ENCODE measurements around the gene VPS13D. TPM values are rescaled to one million over a fixed set of nuclear protein-coding genes. Genes with fewer than 3 reads are reported as not detected.

Gene VPS13D
- total and polyA plus RNA-seq, 2 of the 4 experiments (the other 2 are of a cell fraction), result 9.0 to 16.3 TPM

DNA sequence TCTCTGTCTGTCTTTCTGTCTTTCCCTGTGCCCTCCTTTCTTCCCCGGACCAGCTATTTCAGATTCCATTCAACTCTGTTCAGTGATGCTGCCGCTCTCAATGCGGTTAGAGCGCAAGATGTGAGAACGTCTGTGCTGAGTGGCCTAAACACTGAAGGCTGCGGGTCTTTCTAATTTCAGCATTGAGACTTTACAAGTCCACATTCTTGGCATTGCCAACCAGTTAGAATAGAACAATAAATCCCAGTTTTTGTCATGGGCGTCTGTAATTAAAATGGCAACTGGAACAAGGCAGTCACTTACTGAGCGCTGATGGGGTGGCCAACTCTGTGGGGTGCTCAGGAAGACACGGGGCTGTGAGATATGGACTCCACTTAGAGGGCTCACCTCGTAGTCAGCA is 275.4 kb downstream of the VPS13D start:
- H4K20me1 ChIP-seq (ENCODE audit: insufficient read depth, low read length), result no peaks in the 10 kb centered on the region
- no peak overlapping the region for H3K27ac ChIP-seq (ENCODE audit: insufficient read depth, low read length)
- H3K56ac ChIP-seq (ENCODE audit: extremely low read depth, insufficient read depth, low read length), result no peak overlapping the region
- no peak overlapping the region for H2BK120ac ChIP-seq (ENCODE audit: low read depth, low read length)
- no peak overlapping the region for H4K5ac ChIP-seq (ENCODE audit: low read depth, low read length)
- no peak overlapping the region for H3K23ac ChIP-seq (ENCODE audit: low read depth, low read length)
- no peak overlapping the region for H2AFZ ChIP-seq (replicated peaks; ENCODE audit: low read length, poor library complexity)
- H3K9ac ChIP-seq (ENCODE audit: low read depth, low read length), result no peak overlapping the region
- H3K4me3 ChIP-seq (ENCODE audit: insufficient read depth, low read depth, low read length), result no peak overlapping the region
- H2BK5ac ChIP-seq (ENCODE audit: low read depth, low read length, poor library complexity, severe bottlenecking), result no peak overlapping the region
- H3K4me2 ChIP-seq (ENCODE audit: low read depth, low read length), result no peak overlapping the region
- no peak overlapping the region for H3K4ac ChIP-seq (ENCODE audit: low read depth, low read length)
- H3K36me3 ChIP-seq (ENCODE audit: control insufficient read depth, insufficient read depth, low read length), result peaks cover 12% of the 10 kb centered on the region; the same call in 1 of the 2 replicates
- H2AK9ac ChIP-seq (replicated peaks; ENCODE audit: low read depth, low read length, poor library complexity), result no peak overlapping the region
- no peak overlapping the region for H4K8ac ChIP-seq (ENCODE audit: low read depth in 2 of 2, low read length in 2 of 2)
- no peak overlapping the region for H3K14ac ChIP-seq (replicated peaks; ENCODE audit: low read depth, low read length)
- H2AK5ac ChIP-seq (ENCODE audit: low read depth, low read length), result no peak overlapping the region
- H3K9me1 ChIP-seq (ENCODE audit: insufficient read depth, low read length), result no peaks in the 10 kb centered on the region
- peaks cover 7% of the 10 kb centered on the region for H3K4me1 ChIP-seq (ENCODE audit: control insufficient read depth, insufficient read depth, low read length)
- no peak for TF ChIP-seq CHD1 (IDR thresholded peaks at IDR 0.05; ENCODE audit: low read depth, low read length)
- no peak for TF ChIP-seq POLR2A (IDR thresholded peaks at IDR 0.05; ENCODE audit: low read depth, low read length)
- no peak for TF ChIP-seq CTCF (conservative IDR thresholded peaks at IDR 0.05; ENCODE audit: low read depth, low read length)
- TF ChIP-seq MAZ (IDR thresholded peaks at IDR 0.05; ENCODE audit: borderline replicate concordance, low read depth, low read length), result no peak
- no peak for TF ChIP-seq MAFK (IDR thresholded peaks at IDR 0.05; ENCODE audit: low read depth, low read length)
- TF ChIP-seq CEBPB (IDR thresholded peaks at IDR 0.05; ENCODE audit: low read depth, low read length), result no peak
- ChIA-PET CTCF (no interaction called here), POLR2A (ENCODE audit: unreplicated experiment) (no interaction called here)
- in situ Hi-C loops (cut with MboI; ENCODE audit: low sequenced_read_pairs) (no loop called here), intact Hi-C loops (cut with micrococcal nuclease) (no loop called here), dilution Hi-C loops (cut with HindIII; ENCODE audit: low sequenced_read_pairs, unreplicated experiment) (no loop called here)
- no TSS peak for BruUV-seq (replicated peaks)
- no peak for DNase-seq
- WGBS, 2 experiments (ENCODE audit: extremely low coverage in 2 of 2, insufficient read length in 1 of 2), result 91% methylated on average over 7 of the region's 10 CpGs; no CpG with 5 or more reads in 1 of the 2 experiments
- H2BK15ac ChIP-seq (ENCODE audit: low read depth, low read length), result no peak overlapping the region
- no peaks in the 10 kb centered on the region for H3K27me3 ChIP-seq (ENCODE audit: control insufficient read depth, insufficient read depth, low read length)
- H4K91ac ChIP-seq (ENCODE audit: insufficient read depth, low read depth, low read length), result no peak overlapping the region
- H3K18ac ChIP-seq (ENCODE audit: low read depth, low read length), result no peak overlapping the region
- H3K9me3 ChIP-seq (ENCODE audit: control insufficient read depth, insufficient read depth, low read length), result no peaks in the 10 kb centered on the region
- no peak for ATAC-seq (ENCODE audit: low read depth)
- no peak overlapping the region for H2BK20ac ChIP-seq (ENCODE audit: low read depth, low read length)
- no peaks in the 10 kb centered on the region for H3K79me1 ChIP-seq (ENCODE audit: low read depth in 1 of 2, low read length in 2 of 2)
